Measurements from ENCODE around the gene PHKB. TPM values are rescaled to one million over a fixed set of nuclear protein-coding genes. Genes with fewer than 3 reads are reported as not detected.
"Not testable (repeated sequence)": the region's sequence is repeated elsewhere in the genome, so short reads cannot be mapped to it uniquely, and the experiment has no call there.

The PHKB gene
- polyA plus RNA-seq, 4 donors: 70.5 to 92.9 (median 77.1) TPM

- DNase-seq (ENCODE audit: low read depth in 4 of 4, low spot score in 2 of 4): not testable (repeated sequence)
These were observed 93.5 kb downstream of the PHKB start for GRCh38 chr16:47554587-47554986.

GRCh38 chr16:47561286-47561685 is 100.2 kb downstream of the PHKB start:
- DNase-seq (ENCODE audit: low read depth in 4 of 4, low spot score in 2 of 4): no peak

GRCh38 chr16:47562366-47562765 is 101.2 kb downstream of the PHKB start:
- no peak for DNase-seq (ENCODE audit: low read depth in 4 of 4, low spot score in 2 of 4)

GRCh38 chr16:47565454-47565853 is 104.3 kb downstream of the PHKB start:
- no peak for DNase-seq (ENCODE audit: low read depth in 4 of 4, low spot score in 2 of 4)

- DNase-seq (ENCODE audit: low read depth in 4 of 4, low spot score in 2 of 4): no peak
These were observed 106.2 kb downstream of the PHKB start for GRCh38 chr16:47567321-47567720.

GRCh38 chr16:47568351-47568750 is 107.2 kb downstream of the PHKB start:
- no peak for DNase-seq (ENCODE audit: low read depth in 4 of 4, low spot score in 2 of 4)

- DNase-seq (ENCODE audit: low read depth in 4 of 4, low spot score in 2 of 4): no peak
These were observed 109.9 kb downstream of the PHKB start for GRCh38 chr16:47571049-47571448.

GRCh38 chr16:47571711-47572110 is 110.6 kb downstream of the PHKB start:
- no peak for DNase-seq (ENCODE audit: low read depth in 4 of 4, low spot score in 2 of 4)

- no peak for DNase-seq (ENCODE audit: low read depth in 4 of 4, low spot score in 2 of 4)
These were observed 113.2 kb downstream of the PHKB start for GRCh38 chr16:47574091-47575054.

GRCh38 chr16:47577029-47577428 is 115.9 kb downstream of the PHKB start:
- DNase-seq (ENCODE audit: low read depth in 4 of 4, low spot score in 2 of 4): no peak

GRCh38 chr16:47578033-47578432 is 116.9 kb downstream of the PHKB start:
- no peak for DNase-seq (ENCODE audit: low read depth in 4 of 4, low spot score in 2 of 4)

GRCh38 chr16:47578573-47578972 is 117.4 kb downstream of the PHKB start:
- no peak for DNase-seq (ENCODE audit: low read depth in 4 of 4, low spot score in 2 of 4)

- DNase-seq (ENCODE audit: low read depth in 4 of 4, low spot score in 2 of 4): no peak
These were observed 120.0 kb downstream of the PHKB start for GRCh38 chr16:47581114-47581513.

GRCh38 chr16:47584464-47585225 is 123.5 kb downstream of the PHKB start:
- no peak for DNase-seq (ENCODE audit: low read depth in 4 of 4, low spot score in 2 of 4)

- no peak for DNase-seq (ENCODE audit: low read depth in 4 of 4, low spot score in 2 of 4)
These were observed 125.0 kb downstream of the PHKB start for GRCh38 chr16:47586121-47586520.

GRCh38 chr16:47590472-47590871 is 129.3 kb downstream of the PHKB start:
- no peak for DNase-seq (ENCODE audit: low read depth in 4 of 4, low spot score in 2 of 4)

GRCh38 chr16:47592232-47592631 is 131.1 kb downstream of the PHKB start:
- no peak for DNase-seq (ENCODE audit: low read depth in 4 of 4, low spot score in 2 of 4)

GRCh38 chr16:47599512-47599911 is 138.4 kb downstream of the PHKB start:
- no peak for DNase-seq (ENCODE audit: low read depth in 4 of 4, low spot score in 2 of 4)

- no peak for DNase-seq (ENCODE audit: low read depth in 4 of 4, low spot score in 2 of 4)
These were observed 139.2 kb downstream of the PHKB start for GRCh38 chr16:47600376-47600775.

GRCh38 chr16:47604306-47604705 is 143.2 kb downstream of the PHKB start:
- no peak for DNase-seq (ENCODE audit: low read depth in 4 of 4, low spot score in 2 of 4)

- no peak for DNase-seq (ENCODE audit: low read depth in 4 of 4, low spot score in 2 of 4)
These were observed 149.9 kb downstream of the PHKB start for GRCh38 chr16:47611042-47611441.

Data from left renal cortex interstitium (tissue), 4 donors.